ENCODE data around the gene UBXN11.

GRCh38 chr1:26275580-26276431 is 30.6 kb downstream of the UBXN11 start:
- TF ChIP-seq CTCF (IDR thresholded peaks at IDR 0.05; ENCODE audit: low read depth, low read length), result peak; percentile 63
- no peak for TF ChIP-seq EZH2phosphoT487 (IDR thresholded peaks at IDR 0.05; ENCODE audit: low read depth)

All from OCI-LY3 (cell line).